ENCODE data around the gene LRIG1.
A peak's percentile ranks its signal among the peaks of the same experiment; 100 is the strongest.

LRIG1 gene

DNA sequence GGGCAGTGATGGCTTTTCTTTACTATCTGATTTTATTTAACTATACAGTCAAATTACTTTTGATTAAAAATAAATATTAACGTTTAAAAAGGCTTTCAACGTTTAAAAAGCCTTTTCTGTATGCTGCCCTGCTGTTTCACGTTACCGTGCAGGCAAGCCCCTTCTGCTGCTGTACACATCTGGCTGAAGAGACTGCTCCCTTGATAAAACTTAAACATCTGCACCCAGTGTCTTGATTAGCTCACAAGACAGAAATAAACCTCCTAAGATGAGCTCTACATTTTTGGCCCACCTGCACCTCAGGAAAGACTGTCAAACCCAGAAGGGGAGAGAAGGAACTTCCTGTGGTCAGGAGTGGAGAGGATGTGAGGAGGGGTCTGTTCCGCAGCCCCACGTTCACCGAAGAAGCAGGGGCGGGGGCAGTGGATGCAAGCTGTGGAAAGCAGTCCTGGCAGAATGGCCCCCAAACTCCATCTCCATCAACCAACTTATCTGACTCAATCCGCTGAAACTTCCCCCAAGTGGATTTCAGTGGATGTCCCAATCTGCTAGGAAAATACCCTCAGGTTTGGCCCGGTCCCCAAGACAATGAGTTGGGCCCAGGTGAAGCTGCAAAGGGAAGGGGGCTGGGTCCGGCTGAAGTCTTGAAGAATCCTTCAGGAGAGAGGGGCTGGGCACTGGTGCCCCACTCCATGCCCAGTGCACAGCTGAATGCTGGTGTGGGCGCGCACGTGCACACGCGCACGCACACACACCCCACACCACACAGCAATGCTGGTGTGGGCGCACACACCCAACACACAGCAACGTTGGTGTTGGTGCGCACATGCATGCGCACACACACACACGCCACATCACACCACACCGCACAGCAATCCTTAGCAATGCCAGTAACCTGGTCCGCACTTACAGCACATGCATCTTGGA is 88.6 kb downstream of the LRIG1 start:
- no peak for TF ChIP-seq CTCF (IDR thresholded peaks at IDR 0.05; ENCODE audit: low read depth, low read length)
- DNase-seq (ENCODE audit: extremely low read depth, low read depth) = no peak

DNA sequence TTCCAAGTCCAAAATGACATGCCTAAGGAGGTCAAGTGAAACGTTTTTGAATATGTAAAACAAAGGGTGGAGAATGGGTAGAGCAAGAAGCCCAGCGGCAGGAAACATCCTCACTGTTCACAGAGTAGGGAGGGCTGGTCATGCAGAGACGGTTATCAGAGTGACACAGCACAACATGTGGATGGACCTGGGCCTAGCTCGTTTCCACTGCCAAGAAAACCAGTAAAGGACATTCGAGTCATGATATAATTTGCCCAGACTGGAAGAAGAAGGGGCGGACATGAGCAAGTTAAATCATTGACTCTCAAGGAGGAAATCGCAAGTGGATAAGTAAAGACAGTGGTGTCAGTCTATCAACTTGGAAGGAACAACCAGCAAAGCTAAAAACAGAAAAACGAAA is 89.3 kb downstream of the LRIG1 start:
- TF ChIP-seq CTCF (IDR thresholded peaks at IDR 0.05; ENCODE audit: low read depth, low read length) = no peak
- no peak for DNase-seq (ENCODE audit: extremely low read depth, low read depth)

GRCh38 chr3:66410976-66411375 is 89.8 kb downstream of the LRIG1 start:
- no peak for TF ChIP-seq CTCF (IDR thresholded peaks at IDR 0.05; ENCODE audit: low read depth, low read length)
- no peak for DNase-seq (ENCODE audit: extremely low read depth, low read depth)

DNA sequence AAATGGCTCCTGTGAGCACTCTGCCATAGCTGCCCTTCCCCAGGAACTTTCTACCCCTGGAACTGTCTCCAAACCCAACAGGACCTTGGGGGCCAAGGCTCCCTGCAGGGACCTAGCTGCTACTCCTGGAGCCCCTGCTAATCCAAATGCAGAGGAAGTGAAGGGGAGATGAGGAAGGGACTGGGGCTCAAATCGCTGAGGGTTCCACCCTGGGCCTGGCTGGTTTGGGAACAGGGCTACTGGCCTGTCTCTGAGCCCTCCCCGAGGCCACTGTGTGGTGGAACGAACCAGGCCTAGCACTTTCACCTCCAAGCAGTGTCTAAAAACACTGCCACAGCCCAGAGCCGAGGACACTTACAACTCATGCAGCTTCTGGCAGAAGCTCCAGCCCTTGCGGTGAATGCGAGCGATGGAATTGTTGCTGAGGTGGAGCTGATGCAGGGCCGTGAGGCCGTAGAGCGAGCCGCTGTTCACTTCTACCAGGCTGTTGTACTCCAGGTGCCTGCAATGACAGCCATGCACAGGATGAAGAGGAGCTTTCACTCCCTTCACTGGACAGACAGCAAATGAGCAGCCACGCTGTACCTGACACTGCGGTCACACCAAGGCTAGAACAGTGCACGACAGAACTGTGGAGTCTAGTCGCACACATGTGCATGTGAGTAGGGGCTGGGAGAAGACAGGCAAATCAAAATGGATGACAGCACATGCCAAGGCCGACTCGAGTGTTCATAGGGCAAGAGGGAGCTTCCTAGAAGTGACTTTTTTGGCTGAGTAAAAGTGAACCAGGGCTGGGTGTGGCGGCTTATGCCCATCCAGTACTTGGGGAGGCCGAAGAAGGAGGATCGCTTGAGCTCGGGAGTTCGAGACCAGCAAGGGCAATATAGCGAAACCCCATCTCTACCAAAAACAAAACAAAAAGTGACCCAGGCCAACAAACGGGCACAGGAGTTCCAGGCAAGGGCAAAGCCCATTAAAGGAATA is 90.8 kb downstream of the LRIG1 start:
- no peak for DNase-seq (ENCODE audit: extremely low read depth, low read depth)
- TF ChIP-seq CTCF (IDR thresholded peaks at IDR 0.05; ENCODE audit: low read depth, low read length) = no peak

- TF ChIP-seq CTCF (IDR thresholded peaks at IDR 0.05; ENCODE audit: low read depth, low read length) = peak; percentile 93
- DNase-seq (ENCODE audit: extremely low read depth, low read depth) = no peak
Measured at GRCh38 chr3:66407611-66408218, 93.1 kb downstream of the LRIG1 start.

- DNase-seq (ENCODE audit: extremely low read depth, low read depth) = no peak
- TF ChIP-seq CTCF (IDR thresholded peaks at IDR 0.05; ENCODE audit: low read depth, low read length) = no peak
Measured at GRCh38 chr3:66406831-66407610, 93.8 kb downstream of the LRIG1 start.
